ENCODE measurements around the gene NFKBIA.
"Not testable (repeated sequence)": the region's sequence is repeated elsewhere in the genome, so short reads cannot be mapped to it uniquely, and the experiment has no call there.

Gene NFKBIA, protein sequence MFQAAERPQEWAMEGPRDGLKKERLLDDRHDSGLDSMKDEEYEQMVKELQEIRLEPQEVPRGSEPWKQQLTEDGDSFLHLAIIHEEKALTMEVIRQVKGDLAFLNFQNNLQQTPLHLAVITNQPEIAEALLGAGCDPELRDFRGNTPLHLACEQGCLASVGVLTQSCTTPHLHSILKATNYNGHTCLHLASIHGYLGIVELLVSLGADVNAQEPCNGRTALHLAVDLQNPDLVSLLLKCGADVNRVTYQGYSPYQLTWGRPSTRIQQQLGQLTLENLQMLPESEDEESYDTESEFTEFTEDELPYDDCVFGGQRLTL

GRCh38 chr14:35404449-35405303 lies at the start of gene NFKBIA:
Gene NFKBIA (minus strand): TSS chr14:35404749. CDS start chr14:35404644, 105 bp downstream.
- DNase-seq (ENCODE audit: low read depth), result peak; percentile 94
- H3K4me3 ChIP-seq (ENCODE audit: low read depth, low read length), result peak within 1 kb of the TSS; percentile 75
- peak; percentile 23 for TF ChIP-seq CTCF (IDR thresholded peaks at IDR 0.05; ENCODE audit: low read depth, low read length)
- peak; percentile 84 for TF ChIP-seq POLR2A (IDR thresholded peaks at IDR 0.05; ENCODE audit: extremely low read depth, insufficient read length)
- no peak for TF ChIP-seq MYC (IDR thresholded peaks at IDR 0.05; ENCODE audit: low read depth, low read length)
- TF ChIP-seq MAX (IDR thresholded peaks at IDR 0.05; ENCODE audit: low read depth, low read length), result no peak

DNA sequence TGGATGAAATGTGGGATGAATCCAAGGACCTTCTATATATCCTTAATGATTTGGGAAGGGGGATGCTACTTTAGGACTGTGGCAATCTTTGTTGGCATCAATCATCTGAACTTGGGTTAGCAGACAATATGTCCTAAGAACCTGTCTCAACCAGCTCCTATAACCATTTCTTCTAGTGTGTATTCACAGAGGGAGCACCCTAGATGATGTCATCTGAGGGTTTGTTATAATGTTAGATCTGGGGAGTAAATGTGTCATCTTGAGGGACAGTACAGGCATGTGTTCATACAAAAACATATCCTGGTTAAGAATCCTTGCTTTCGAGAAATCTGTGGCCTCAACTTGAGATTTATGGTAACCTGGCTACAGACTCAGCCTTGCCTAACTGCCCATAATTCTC lies 41.9 kb upstream of the NFKBIA start:
- DNase-seq (ENCODE audit: low read depth), result no peak
- TF ChIP-seq MYC (IDR thresholded peaks at IDR 0.05; ENCODE audit: low read depth, low read length) (no peak), MAX (IDR thresholded peaks at IDR 0.05; ENCODE audit: low read depth, low read length) (no peak), CTCF (IDR thresholded peaks at IDR 0.05; ENCODE audit: low read depth, low read length) (no peak), POLR2A (IDR thresholded peaks at IDR 0.05; ENCODE audit: extremely low read depth, insufficient read length) (no peak)
- no peak overlapping the region for H3K4me3 ChIP-seq (ENCODE audit: low read depth, low read length)

- DNase-seq (ENCODE audit: low read depth), result no peak
- TF ChIP-seq MAX (IDR thresholded peaks at IDR 0.05; ENCODE audit: low read depth, low read length), result no peak
- TF ChIP-seq POLR2A (IDR thresholded peaks at IDR 0.05; ENCODE audit: extremely low read depth, insufficient read length), result no peak
- no peak for TF ChIP-seq MYC (IDR thresholded peaks at IDR 0.05; ENCODE audit: low read depth, low read length)
- no peak for TF ChIP-seq CTCF (IDR thresholded peaks at IDR 0.05; ENCODE audit: low read depth, low read length)
- no peak overlapping the region for H3K4me3 ChIP-seq (ENCODE audit: low read depth, low read length)
Measured at GRCh38 chr14:35444104-35444503, 39.6 kb upstream of the NFKBIA start.

DNA sequence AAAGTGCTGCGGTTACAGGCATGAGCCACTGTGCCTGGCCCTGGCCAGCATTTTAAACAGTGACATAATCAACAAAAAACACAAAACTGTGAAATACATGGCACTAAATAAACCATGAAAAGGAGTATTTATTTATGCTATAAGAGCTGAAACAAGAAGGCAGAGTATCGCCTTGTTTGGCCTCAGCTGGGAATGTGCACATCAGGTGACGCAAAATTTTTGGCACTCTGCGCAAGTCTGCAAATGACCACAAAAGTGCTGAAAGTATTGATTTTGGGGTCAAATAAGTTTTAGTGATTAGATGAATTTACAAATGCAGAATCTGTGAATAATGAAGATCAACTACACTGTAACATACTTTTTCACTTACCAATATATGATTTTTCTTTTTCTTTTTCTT lies 36.6 kb upstream of the NFKBIA start:
- no peak for TF ChIP-seq CTCF (IDR thresholded peaks at IDR 0.05; ENCODE audit: low read depth, low read length)
- no peak for TF ChIP-seq POLR2A (IDR thresholded peaks at IDR 0.05; ENCODE audit: extremely low read depth, insufficient read length)
- no peak for TF ChIP-seq MAX (IDR thresholded peaks at IDR 0.05; ENCODE audit: low read depth, low read length)
- TF ChIP-seq MYC (IDR thresholded peaks at IDR 0.05; ENCODE audit: low read depth, low read length), result no peak
- no peak for DNase-seq (ENCODE audit: low read depth)
- H3K4me3 ChIP-seq (ENCODE audit: low read depth, low read length), result no peak overlapping the region

GRCh38 chr14:35438910-35439713 lies 34.6 kb upstream of the NFKBIA start:
- TF ChIP-seq CTCF (IDR thresholded peaks at IDR 0.05; ENCODE audit: low read depth, low read length), result peak; percentile 52
- TF ChIP-seq MYC (IDR thresholded peaks at IDR 0.05; ENCODE audit: low read depth, low read length), result no peak
- TF ChIP-seq MAX (IDR thresholded peaks at IDR 0.05; ENCODE audit: low read depth, low read length), result no peak
- DNase-seq (ENCODE audit: low read depth), result peak; percentile 52
- no peak overlapping the region for H3K4me3 ChIP-seq (ENCODE audit: low read depth, low read length)

DNA sequence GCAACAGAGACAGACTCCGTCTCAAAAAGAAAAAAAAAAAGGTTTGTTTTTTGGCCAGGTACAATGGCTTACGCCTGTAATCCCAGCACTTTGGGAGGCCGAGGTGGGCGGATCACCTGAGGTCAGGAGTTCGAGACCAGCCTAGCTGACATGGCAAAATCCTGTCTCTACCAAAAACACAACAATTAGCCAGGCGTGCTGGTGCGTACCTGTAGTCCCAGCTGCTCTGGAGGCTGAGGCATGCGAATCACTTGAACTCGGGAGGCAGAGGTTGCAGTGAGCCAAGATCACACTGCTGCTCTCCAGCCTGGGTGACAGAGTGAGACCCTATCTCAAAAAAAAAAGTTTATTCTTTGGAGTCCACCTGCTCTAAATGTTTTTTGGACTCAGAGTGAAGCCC lies 33.9 kb upstream of the NFKBIA start:
- H3K4me3 ChIP-seq (ENCODE audit: low read depth, low read length); DNase-seq (ENCODE audit: low read depth): not testable (repeated sequence)

All from NB4 (cell line).